GM19463 (cell line): ENCODE results near the gene KRTAP19-1.

Source experiments
- ATAC-seq: cut with Tn5 transposase; IDR thresholded peaks from one replicate; pipeline ENCODE4 v1.9.1; 2021; ENCODE audit warnings: mild to moderate bottlenecking, moderate library complexity; ENCODE audit not compliant: unreplicated experiment

The KRTAP19-1 gene

GRCh38 chr21:30430170-30430655 is 50.0 kb downstream of the KRTAP19-1 start, which contains the start of gene KRTAP13-4:
TSS of gene KRTAP13-4 (plus strand) at chr21:30430220. CDS start at chr21:30430276, 56 bp downstream.
- no peak for ATAC-seq
